GM15510 (cell line): ENCODE data around the gene CEP19.

Experiments
- POLR2A ChIP-seq: IDR thresholded peaks from 3 replicates; pipeline ENCODE4 v1.6.1; 2011; ENCODE audit warnings: borderline replicate concordance; ENCODE audit not compliant: insufficient read length; ENCODE audit errors: extremely low read depth

The CEP19 gene

GRCh38 chr3:196711838-196712513 is at the start of gene CEP19, which contains the start of gene PIGX:
Gene CEP19, minus strand, starts transcription at chr3:196712250. Its CDS starts 3,593 bp downstream, at chr3:196708657.
Gene PIGX, plus strand, starts transcription at chr3:196712377.
- TF ChIP-seq POLR2A = peak; percentile 84

- TF ChIP-seq POLR2A = no peak
These were observed 46.1 kb upstream of the CEP19 start for GRCh38 chr3:196757876-196758739.

- no peak for TF ChIP-seq POLR2A
These were observed 44.7 kb upstream of the CEP19 start for GRCh38 chr3:196756732-196757131.

GRCh38 chr3:196754091-196754981 is 42.3 kb upstream of the CEP19 start:
- TF ChIP-seq POLR2A = no peak

GRCh38 chr3:196753201-196753600 is 41.2 kb upstream of the CEP19 start:
- TF ChIP-seq POLR2A = no peak

GRCh38 chr3:196749125-196749524 is 37.1 kb upstream of the CEP19 start:
- no peak for TF ChIP-seq POLR2A

- TF ChIP-seq POLR2A = no peak
These were observed 29.3 kb upstream of the CEP19 start for GRCh38 chr3:196741249-196741889.

GRCh38 chr3:196740481-196741248 is 28.6 kb upstream of the CEP19 start:
- no peak for TF ChIP-seq POLR2A

GRCh38 chr3:196739671-196740480 is 27.8 kb upstream of the CEP19 start, which contains the start of gene PAK2:
Gene PAK2, plus strand, starts transcription at chr3:196739857. Its CDS starts 42,790 bp downstream, at chr3:196782647.
- peak; percentile 77 for TF ChIP-seq POLR2A

- no peak for TF ChIP-seq POLR2A
These were observed 25.6 kb upstream of the CEP19 start for GRCh38 chr3:196737655-196738054.

GRCh38 chr3:196736670-196737374 is 24.8 kb upstream of the CEP19 start:
- TF ChIP-seq POLR2A = no peak

- TF ChIP-seq POLR2A = no peak
These were observed 23.7 kb upstream of the CEP19 start for GRCh38 chr3:196735751-196736150.

- TF ChIP-seq POLR2A = no peak
These were observed 15.0 kb upstream of the CEP19 start for GRCh38 chr3:196726788-196727675.
